ENCODE data around the gene CXCR6. TPM values are rescaled to one million over a fixed set of nuclear protein-coding genes. Genes with fewer than 3 reads are reported as not detected.

Gene CXCR6
- total and polyA plus RNA-seq, 2 of the 13 experiments (the other 11 are each of a cell fraction or from before 2014, with no cell fraction given) = not detected

- no peak; the same call in 1 of the 2 replicates for TF ChIP-seq ZNF574 (CRISPR knock-in tag; IDR thresholded peaks at IDR 0.05)
- TF ChIP-seq SAP130 (CRISPR knock-in tag; IDR thresholded peaks at IDR 0.05; ENCODE audit: low read depth) = peak; percentile 73
- no peak for TF ChIP-seq ZNF124 (CRISPR knock-in tag; IDR thresholded peaks at IDR 0.05)
- no peak for TF ChIP-seq PCBP1 (IDR thresholded peaks at IDR 0.05; ENCODE audit: borderline replicate concordance, low read depth, low read length)
- TF ChIP-seq KDM5A (IDR thresholded peaks at IDR 0.05; ENCODE audit: borderline replicate concordance, low read length) = no peak
- TF ChIP-seq ZNF780A (CRISPR knock-in tag; IDR thresholded peaks at IDR 0.05) = no peak
- no peak for TF ChIP-seq SATB2 (CRISPR knock-in tag; IDR thresholded peaks at IDR 0.05)
- TF ChIP-seq RBAK (CRISPR knock-in tag; IDR thresholded peaks at IDR 0.05) = no peak
- peak; percentile 42 for TF ChIP-seq THAP11 (CRISPR knock-in tag; IDR thresholded peaks at IDR 0.05)
- TF ChIP-seq ZNF703 (CRISPR knock-in tag; IDR thresholded peaks at IDR 0.05; ENCODE audit: borderline replicate concordance) = no peak
- no peak for TF ChIP-seq ZNF724P (CRISPR knock-in tag; IDR thresholded peaks at IDR 0.05; ENCODE audit: borderline replicate concordance)
- TF ChIP-seq SALL1 (CRISPR knock-in tag; IDR thresholded peaks at IDR 0.05) = 0 out of 2 replicates have a peak, but pooled peaks have one; percentile 39
- no peak for TF ChIP-seq ZNF713 (CRISPR knock-in tag; IDR thresholded peaks at IDR 0.05)
- TF ChIP-seq SYNCRIP (IDR thresholded peaks at IDR 0.05; ENCODE audit: insufficient read depth, low read depth, low read length) = no peak
- no peak for TF ChIP-seq SRSF9 (IDR thresholded peaks at IDR 0.05; ENCODE audit: borderline replicate concordance, insufficient read depth, low read depth, low read length, poor library complexity, severe bottlenecking)
- TF ChIP-seq ZNF317 (CRISPR knock-in tag; IDR thresholded peaks at IDR 0.05) = no peak
- TF ChIP-seq POLR2A (IDR thresholded peaks at IDR 0.05; ENCODE audit: insufficient read depth in 1 of 2, low read depth in 2 of 2, low read length in 2 of 2) = peak in 1 of 2 experiments; percentile 53; a peak in 2 of 4 replicates
- TF ChIP-seq ZNF737 (CRISPR knock-in tag; IDR thresholded peaks at IDR 0.05; ENCODE audit: borderline replicate concordance) = no peak
- TF ChIP-seq PBX3 (CRISPR knock-in tag; IDR thresholded peaks at IDR 0.05; ENCODE audit: borderline replicate concordance) = no peak
- no peak for TF ChIP-seq NFKBIZ (CRISPR knock-in tag; IDR thresholded peaks at IDR 0.05)
- no peak for TF ChIP-seq ZNF598 (CRISPR knock-in tag; IDR thresholded peaks at IDR 0.05; ENCODE audit: borderline replicate concordance)
- TF ChIP-seq ZNF329 (CRISPR knock-in tag; IDR thresholded peaks at IDR 0.05; ENCODE audit: low read depth) = no peak
- no peak for TF ChIP-seq UBTF (CRISPR knock-in tag; IDR thresholded peaks at IDR 0.05)
- TF ChIP-seq MBD4 (IDR thresholded peaks at IDR 0.05; ENCODE audit: borderline replicate concordance, low read length) = no peak
- peak; percentile 72; the same call in 1 of the 2 replicates for TF ChIP-seq ZNF768 (CRISPR knock-in tag; IDR thresholded peaks at IDR 0.05)
Measured at GRCh38 chr3:45986303-45986982, 43.2 kb downstream of the CXCR6 start (continued).
